Osteoblast (primary cell): ENCODE measurements around the gene RIPOR2. TPM values are rescaled to one million over a fixed set of nuclear protein-coding genes. Genes with fewer than 3 reads are reported as not detected.

Experiments used
- DNase-seq: peaks from one replicate; pipeline ENCODE4 v3.0.0; 2011; ENCODE audit warnings: low spot score, mixed read lengths; ENCODE audit not compliant: insufficient read length; ENCODE audit errors: missing footprints
- H2AFZ ChIP-seq: 2 replicates; pipeline ENCODE4 v1.6.0; 2011; ENCODE audit warnings: mild to moderate bottlenecking, low read length
- H3K27ac ChIP-seq: 2 replicates; pipeline ENCODE4 v1.5.1; 2011; ENCODE audit warnings: mild to moderate bottlenecking, low read depth, low read length, moderate library complexity
- H3K27me3 ChIP-seq: 2 replicates; pipeline ENCODE4 v1.6.0; 2012; ENCODE audit warnings: mild to moderate bottlenecking, control low read depth, inconsistent platforms, low read length, moderate library complexity; ENCODE audit not compliant: insufficient read depth
- H3K36me3 ChIP-seq: 2 replicates; pipeline ENCODE4 v1.5.1; 2011; ENCODE audit warnings: mild to moderate bottlenecking, low read length, control low read depth, moderate library complexity; ENCODE audit not compliant: insufficient read depth
- H3K4me1 ChIP-seq: 2 replicates; pipeline ENCODE4 v1.5.1; 2011; ENCODE audit warnings: mild to moderate bottlenecking, low read length, control low read depth, moderate library complexity; ENCODE audit not compliant: insufficient read depth
- H3K4me2 ChIP-seq: 2 replicates; pipeline ENCODE4 v1.6.0; 2011; ENCODE audit warnings: mild to moderate bottlenecking, low read length; ENCODE audit not compliant: insufficient read depth
- H3K4me3 ChIP-seq: fragments of 200-600 bp; sonication (generic); 3 replicates; pipeline ENCODE4 v1.5.1; 2012; ENCODE audit warnings: mild to moderate bottlenecking, low read length, inconsistent platforms; ENCODE audit not compliant: insufficient read depth
- H3K79me2 ChIP-seq: 2 replicates; pipeline ENCODE4 v1.6.0; 2012; ENCODE audit warnings: mild to moderate bottlenecking, low read length, control low read depth, inconsistent platforms; ENCODE audit not compliant: insufficient read depth
- H3K9me3 ChIP-seq: 2 replicates; pipeline ENCODE4 v1.5.1; 2011; ENCODE audit warnings: low read depth, low read length, control low read depth
- H4K20me1 ChIP-seq: 2 replicates; pipeline ENCODE4 v1.6.0; 2012; ENCODE audit warnings: mild to moderate bottlenecking, low read length, control low read depth; ENCODE audit not compliant: insufficient read depth
- total RNA-seq: library from RNA; depleted of rRNA; stranded (reverse); fragments of >200 nt; gene quantifications from 2 replicates; pipeline ENCODE4 v1.2.3, GENCODE V29; 2012
- TF ChIP-seq, protein P1 (sequence below): IDR thresholded peaks from 2 replicates; pipeline ENCODE4 v1.5.1; 2011; ENCODE audit warnings: mild to moderate bottlenecking, low read depth, low read length, moderate library complexity; ENCODE audit errors: extremely low read depth

RIPOR2 gene
- total RNA-seq, 1 donor = 1.4 TPM

DNA sequence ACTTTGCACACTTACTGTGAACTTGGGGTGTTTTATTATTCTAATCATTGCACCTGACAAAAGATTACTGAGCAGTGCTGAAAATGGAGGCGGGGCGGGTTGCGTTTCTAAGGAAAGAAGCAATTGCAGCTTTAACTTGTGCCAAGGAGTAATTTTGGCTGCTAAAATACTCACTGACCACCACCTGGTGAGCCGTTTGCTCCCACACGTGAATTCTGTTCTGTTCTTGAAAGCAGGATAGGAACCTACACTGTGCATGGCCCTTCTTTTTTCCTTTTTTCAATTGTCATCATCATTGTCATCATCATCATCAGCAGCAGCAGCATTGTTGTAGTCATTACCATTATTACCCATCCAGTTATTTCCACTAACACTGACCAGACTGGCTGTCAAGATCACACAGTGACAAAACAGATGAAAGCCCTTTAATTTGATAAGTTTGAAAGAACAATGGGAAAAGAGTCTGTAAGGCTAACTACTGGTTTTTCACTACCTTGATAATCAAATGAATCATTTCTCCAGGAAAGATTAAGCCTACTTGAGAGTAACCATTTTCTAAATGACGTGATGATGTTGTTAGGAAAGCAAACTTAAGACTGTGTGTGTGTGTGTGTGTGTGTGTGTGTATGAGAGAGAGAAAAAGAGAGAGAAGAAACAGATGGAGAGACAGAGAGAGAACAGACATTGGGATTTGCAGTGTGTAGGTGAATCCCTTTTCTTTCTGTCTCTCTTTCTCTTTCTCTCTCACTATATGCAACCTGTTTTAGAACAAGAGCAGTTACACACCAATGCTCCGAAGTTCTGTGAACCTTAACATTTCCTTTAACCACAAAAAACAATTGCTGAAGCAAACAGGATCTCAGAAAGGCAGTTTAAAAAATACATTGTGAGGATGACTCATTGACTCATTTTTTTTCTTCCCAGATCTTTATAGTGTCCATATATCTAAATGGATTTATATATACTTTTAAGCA, 3.8 kb downstream of the RIPOR2 start:
- peaks cover 22% of the 10 kb centered on the region for H3K4me1 ChIP-seq
- no peak for DNase-seq
- no peaks in the 10 kb centered on the region for H3K9me3 ChIP-seq
- H3K79me2 ChIP-seq = no peaks in the 10 kb centered on the region
- TF ChIP-seq, protein P1, sequence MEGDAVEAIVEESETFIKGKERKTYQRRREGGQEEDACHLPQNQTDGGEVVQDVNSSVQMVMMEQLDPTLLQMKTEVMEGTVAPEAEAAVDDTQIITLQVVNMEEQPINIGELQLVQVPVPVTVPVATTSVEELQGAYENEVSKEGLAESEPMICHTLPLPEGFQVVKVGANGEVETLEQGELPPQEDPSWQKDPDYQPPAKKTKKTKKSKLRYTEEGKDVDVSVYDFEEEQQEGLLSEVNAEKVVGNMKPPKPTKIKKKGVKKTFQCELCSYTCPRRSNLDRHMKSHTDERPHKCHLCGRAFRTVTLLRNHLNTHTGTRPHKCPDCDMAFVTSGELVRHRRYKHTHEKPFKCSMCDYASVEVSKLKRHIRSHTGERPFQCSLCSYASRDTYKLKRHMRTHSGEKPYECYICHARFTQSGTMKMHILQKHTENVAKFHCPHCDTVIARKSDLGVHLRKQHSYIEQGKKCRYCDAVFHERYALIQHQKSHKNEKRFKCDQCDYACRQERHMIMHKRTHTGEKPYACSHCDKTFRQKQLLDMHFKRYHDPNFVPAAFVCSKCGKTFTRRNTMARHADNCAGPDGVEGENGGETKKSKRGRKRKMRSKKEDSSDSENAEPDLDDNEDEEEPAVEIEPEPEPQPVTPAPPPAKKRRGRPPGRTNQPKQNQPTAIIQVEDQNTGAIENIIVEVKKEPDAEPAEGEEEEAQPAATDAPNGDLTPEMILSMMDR = no peak
- no peak overlapping the region for H3K4me3 ChIP-seq
- no peak overlapping the region for H2AFZ ChIP-seq
- no peaks in the 10 kb centered on the region for H4K20me1 ChIP-seq
- H3K4me2 ChIP-seq = peak overlapping the region; percentile 18
- no peak overlapping the region for H3K27ac ChIP-seq
- peaks cover 4% of the 10 kb centered on the region for H3K27me3 ChIP-seq
- H3K36me3 ChIP-seq = no peaks in the 10 kb centered on the region

DNA sequence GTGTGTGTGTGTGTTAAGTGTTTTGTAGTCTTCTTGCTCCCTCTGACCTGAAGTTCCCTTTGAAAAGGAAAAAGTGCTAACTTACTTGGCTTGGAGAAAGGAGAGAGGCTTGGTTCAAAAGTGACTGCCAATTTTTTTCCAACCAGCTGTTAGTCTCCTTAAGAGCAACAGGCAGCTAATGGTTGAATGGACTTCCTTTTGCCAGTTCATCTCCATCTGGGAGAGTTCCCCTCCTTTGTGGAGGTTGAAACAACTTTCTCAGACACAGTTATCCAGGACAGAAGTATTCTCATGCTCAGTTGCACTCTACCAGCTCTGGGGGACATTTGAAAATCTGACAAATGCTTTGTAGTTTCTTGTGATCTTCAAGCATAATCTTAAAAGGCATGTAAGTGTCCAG, 4.5 kb downstream of the RIPOR2 start:
- Histone ChIP-seq H3K27ac (no peak overlapping the region), H2AFZ (no peak overlapping the region), H3K79me2 (no peaks in the 10 kb centered on the region), H3K9me3 (no peaks in the 10 kb centered on the region), H3K4me1 (peaks cover 22% of the 10 kb centered on the region), H4K20me1 (no peaks in the 10 kb centered on the region), H3K36me3 (no peaks in the 10 kb centered on the region), H3K4me3 (no peak overlapping the region), H3K4me2 (no peak overlapping the region), H3K27me3 (peaks cover 4% of the 10 kb centered on the region)
- TF ChIP-seq, protein P1 = no peak
- no peak for DNase-seq

- DNase-seq = no peak
- H3K27me3 ChIP-seq = peaks cover 7% of the 10 kb centered on the region
- no peak overlapping the region for H3K27ac ChIP-seq
- no peak overlapping the region for H3K4me3 ChIP-seq
- H3K79me2 ChIP-seq = no peaks in the 10 kb centered on the region
- H2AFZ ChIP-seq = no peak overlapping the region
- H3K9me3 ChIP-seq = no peaks in the 10 kb centered on the region
- peaks cover 22% of the 10 kb centered on the region for H3K4me1 ChIP-seq
- TF ChIP-seq, protein P1 = no peak
- no peaks in the 10 kb centered on the region for H4K20me1 ChIP-seq
- no peak overlapping the region for H3K4me2 ChIP-seq
- no peaks in the 10 kb centered on the region for H3K36me3 ChIP-seq
Observed at GRCh38 chr6:24930431-24930871, 5.3 kb downstream of the RIPOR2 start.

DNA sequence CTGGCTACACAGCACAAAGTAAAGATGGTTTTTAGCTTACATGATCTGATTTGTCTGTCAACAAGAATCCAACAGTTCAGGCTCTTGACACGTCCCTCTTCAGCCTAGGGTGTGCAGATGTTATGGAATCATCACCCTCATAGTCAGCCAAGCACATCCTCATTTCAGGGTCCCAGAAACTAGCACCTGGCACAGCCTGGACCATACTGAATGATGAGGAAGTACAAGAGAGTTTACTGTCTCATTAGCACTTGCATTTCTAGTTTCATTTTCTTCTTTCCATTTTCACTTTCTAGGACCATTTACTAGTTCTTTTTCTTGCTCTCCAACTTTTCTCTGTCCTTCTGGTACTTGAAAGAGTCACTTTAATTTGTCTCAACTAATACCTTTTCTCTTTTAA, 6.5 kb downstream of the RIPOR2 start:
- no peaks in the 10 kb centered on the region for H3K9me3 ChIP-seq
- H3K27ac ChIP-seq = no peak overlapping the region
- H4K20me1 ChIP-seq = no peaks in the 10 kb centered on the region
- no peak overlapping the region for H3K4me3 ChIP-seq
- DNase-seq = no peak
- H2AFZ ChIP-seq = no peak overlapping the region
- peaks cover 7% of the 10 kb centered on the region for H3K27me3 ChIP-seq
- no peak overlapping the region for H3K4me2 ChIP-seq
- TF ChIP-seq, protein P1 = no peak
- peaks cover 22% of the 10 kb centered on the region for H3K4me1 ChIP-seq
- no peaks in the 10 kb centered on the region for H3K79me2 ChIP-seq
- H3K36me3 ChIP-seq = no peaks in the 10 kb centered on the region
